Measurements from ENCODE around the gene FAT1.

Gene FAT1

GRCh38 chr4:186724058-186724863, 605 bp upstream of the FAT1 start:
- DNase-seq (ENCODE audit: low read depth in 2 of 2) = no peak

- DNase-seq (ENCODE audit: low read depth in 2 of 2) = no peak
These were observed 812 bp downstream of the FAT1 start for GRCh38 chr4:186722796-186723291.

- DNase-seq (ENCODE audit: low read depth in 2 of 2) = no peak
These were observed 3.5 kb downstream of the FAT1 start for GRCh38 chr4:186719925-186720694.

- no peak for DNase-seq (ENCODE audit: low read depth in 2 of 2)
These were observed 6.1 kb downstream of the FAT1 start for GRCh38 chr4:186717556-186717955.

DNA sequence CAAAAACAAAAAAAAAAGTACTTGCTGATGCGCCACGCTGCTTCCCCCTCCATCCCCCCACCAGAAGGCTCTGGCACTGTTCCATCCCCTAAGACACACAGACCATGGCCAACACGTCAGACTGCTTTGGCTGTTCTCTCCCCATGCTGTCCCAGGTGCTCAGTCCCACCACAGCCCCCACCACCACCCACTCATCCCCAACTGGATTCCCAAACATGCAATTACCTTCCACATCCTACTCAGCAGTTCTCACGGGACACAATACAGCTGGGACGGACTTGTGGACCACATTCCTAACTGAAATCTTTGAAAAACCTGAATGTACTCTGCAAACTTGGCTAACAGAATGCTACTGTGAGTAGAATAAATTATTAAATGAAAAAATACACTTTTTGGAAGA, 8.6 kb downstream of the FAT1 start:
- no peak for DNase-seq (ENCODE audit: low read depth in 2 of 2)

DNA sequence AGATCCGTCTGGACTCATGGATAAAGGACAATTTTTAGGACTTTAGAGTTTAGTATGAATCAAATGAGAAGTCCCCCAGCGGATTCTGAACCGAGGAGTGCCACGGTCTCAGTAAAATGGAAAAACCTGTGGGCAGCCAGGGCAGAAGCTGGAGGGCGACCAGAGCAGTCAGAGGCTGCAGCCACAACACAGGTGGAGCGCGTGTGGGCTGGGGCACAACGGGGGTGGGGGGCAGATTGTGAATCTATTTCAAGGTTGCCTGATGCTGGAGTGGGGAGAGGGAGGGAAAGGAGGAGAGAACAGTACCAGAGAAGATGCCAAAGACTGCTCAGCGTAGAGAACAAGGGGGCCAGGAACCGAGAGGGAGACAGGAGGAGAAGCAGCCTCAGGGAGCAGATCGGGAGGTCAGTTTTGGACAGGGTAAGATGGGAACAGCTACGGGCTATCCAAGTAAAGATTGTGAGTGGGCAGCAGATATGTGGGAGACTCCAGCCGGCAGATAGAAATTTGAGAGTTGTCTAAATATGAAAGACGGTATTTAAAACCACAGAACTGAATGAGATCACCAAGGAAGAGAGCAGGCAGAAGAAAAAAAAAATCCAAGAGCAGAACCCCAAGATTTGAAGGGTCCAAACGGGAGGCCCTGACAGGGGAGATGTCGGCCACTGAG, 9.5 kb downstream of the FAT1 start:
- no peak for DNase-seq (ENCODE audit: low read depth in 2 of 2)

DNA sequence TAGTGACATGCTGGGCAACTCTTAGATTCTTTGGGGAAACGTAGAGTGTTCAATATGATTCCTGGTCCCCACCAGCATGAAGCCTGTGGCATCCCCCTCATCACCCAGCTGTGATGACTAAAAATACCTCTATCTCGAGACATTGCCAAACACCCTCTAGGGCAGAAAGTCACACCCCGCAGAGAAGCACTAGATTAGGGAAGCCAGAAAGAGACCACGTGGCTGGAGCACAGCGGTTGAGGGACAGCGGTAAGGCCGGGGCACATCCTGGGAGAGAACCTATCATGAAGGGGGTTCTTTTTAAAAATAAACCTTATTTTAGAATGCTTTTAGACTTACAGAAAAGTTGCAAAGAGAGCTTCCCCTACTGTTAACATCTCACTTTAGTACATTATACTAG, 11.0 kb downstream of the FAT1 start:
- DNase-seq (ENCODE audit: low read depth in 2 of 2) = no peak

GRCh38 chr4:186710521-186711119, 13.0 kb downstream of the FAT1 start:
- no peak for DNase-seq (ENCODE audit: low read depth in 2 of 2)

- DNase-seq (ENCODE audit: low read depth in 2 of 2) = no peak
These were observed 14.1 kb downstream of the FAT1 start for GRCh38 chr4:186709517-186709916.

DNA sequence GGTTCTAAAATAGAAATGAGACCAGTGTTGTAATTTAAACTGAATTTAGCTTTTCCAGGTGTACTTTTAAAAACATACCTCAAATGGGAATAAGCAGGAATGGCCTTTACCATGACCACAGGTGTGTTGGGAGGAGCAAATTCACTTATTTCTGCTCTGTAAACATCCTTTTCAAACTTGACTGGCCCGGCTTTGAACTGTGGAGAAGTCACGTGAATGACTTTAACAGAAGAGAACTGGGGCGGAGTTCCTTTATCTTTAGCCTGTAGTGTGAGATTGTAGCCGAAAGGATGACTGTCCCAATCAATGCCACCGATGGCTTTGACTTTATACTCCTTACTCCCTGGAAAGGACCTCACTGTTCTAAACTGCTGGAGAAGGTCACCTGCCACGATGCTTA, 15.1 kb downstream of the FAT1 start:
- DNase-seq (ENCODE audit: low read depth in 2 of 2) = no peak

DNA sequence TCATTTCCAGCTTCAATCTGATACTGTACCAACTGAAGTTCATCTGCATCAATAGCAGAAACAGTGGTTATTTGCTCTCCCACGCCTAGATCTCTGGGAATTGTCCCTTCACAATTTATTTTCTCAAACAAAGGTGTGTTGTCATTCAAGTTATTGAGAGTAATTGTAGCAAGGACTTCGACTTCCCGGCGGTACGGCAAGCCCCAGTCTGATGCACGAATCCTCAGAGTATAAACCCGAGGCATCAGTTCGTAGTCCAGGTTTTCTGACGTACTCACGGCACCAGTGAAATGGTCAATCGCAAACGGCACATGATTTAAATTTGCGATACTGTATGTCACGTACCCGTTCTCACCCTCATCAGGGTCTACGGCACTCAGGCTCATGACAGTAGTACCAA, 15.7 kb downstream of the FAT1 start:
- no peak for DNase-seq (ENCODE audit: low read depth in 2 of 2)

- no peak for DNase-seq (ENCODE audit: low read depth in 2 of 2)
These were observed 16.1 kb downstream of the FAT1 start for GRCh38 chr4:186707574-186707973.

GRCh38 chr4:186704057-186704456, 19.6 kb downstream of the FAT1 start:
- no peak for DNase-seq (ENCODE audit: low read depth in 2 of 2)

DNA sequence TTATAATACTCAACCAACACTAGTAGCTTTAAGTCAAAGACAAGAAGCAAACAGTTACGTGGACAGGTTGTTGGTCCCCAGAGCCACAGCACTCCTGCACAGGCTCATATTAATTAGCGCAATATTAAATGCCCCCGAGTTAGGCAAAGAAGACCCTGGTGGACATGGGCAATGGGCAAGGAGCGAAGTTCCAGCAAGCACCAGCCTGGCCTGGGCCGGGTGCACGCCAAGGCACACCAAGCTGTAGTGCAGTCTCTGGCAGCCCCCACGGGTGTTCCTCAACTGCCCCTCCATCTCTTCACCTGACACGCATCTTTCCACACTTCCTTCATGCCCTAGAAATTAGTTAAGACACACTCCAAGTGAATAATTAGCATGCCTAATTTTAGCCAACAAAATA, 20.1 kb downstream of the FAT1 start:
- no peak for DNase-seq (ENCODE audit: low read depth in 2 of 2)

- DNase-seq (ENCODE audit: low read depth in 2 of 2) = no peak
These were observed 20.7 kb downstream of the FAT1 start for GRCh38 chr4:186702940-186703339.

DNA sequence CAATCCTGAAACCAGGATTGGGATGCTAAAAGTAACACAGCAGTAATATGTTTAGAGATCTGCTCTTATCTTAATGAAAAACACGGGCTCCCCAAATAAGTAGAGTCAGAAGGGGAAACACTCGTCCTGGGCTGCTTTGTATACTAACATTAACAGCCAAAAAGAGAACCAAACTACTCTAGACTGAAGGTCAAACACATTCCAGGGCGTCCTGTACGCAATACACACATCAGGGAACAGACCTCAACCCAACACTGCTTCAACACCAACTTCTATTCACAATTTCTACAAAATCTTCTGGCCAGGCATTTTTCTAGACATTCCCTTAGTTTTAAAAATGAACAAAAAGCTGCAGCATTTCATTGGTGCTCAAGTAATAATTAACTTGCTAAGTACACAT, 21.4 kb downstream of the FAT1 start:
- DNase-seq (ENCODE audit: low read depth in 2 of 2) = no peak

- no peak for DNase-seq (ENCODE audit: low read depth in 2 of 2)
These were observed 21.9 kb downstream of the FAT1 start for GRCh38 chr4:186701788-186702187.

GRCh38 chr4:186701273-186701672, 22.4 kb downstream of the FAT1 start:
- DNase-seq (ENCODE audit: low read depth in 2 of 2) = no peak

DNA sequence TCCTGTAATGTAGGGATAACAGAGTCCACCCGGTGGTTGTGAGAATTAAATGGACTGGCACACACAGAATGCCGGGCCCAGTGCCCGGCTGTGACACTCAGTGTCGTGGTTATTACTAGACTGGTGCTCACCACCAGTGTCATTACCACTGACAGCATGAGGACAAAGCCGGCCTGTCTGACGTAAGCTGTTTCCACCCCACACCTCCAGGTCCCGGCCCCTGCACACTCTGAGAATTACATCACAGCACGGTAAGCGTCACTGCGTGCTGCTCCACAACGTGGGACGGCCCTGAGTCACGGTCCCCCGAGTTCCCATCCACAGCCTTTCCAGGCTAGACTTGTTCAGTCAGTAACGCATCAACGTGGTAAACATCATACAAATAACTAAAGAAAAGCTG, 22.9 kb downstream of the FAT1 start:
- no peak for DNase-seq (ENCODE audit: low read depth in 2 of 2)

GRCh38 chr4:186699881-186700397, 23.7 kb downstream of the FAT1 start:
- no peak for DNase-seq (ENCODE audit: low read depth in 2 of 2)

GRCh38 chr4:186699298-186699697, 24.4 kb downstream of the FAT1 start:
- DNase-seq (ENCODE audit: low read depth in 2 of 2) = no peak

DNA sequence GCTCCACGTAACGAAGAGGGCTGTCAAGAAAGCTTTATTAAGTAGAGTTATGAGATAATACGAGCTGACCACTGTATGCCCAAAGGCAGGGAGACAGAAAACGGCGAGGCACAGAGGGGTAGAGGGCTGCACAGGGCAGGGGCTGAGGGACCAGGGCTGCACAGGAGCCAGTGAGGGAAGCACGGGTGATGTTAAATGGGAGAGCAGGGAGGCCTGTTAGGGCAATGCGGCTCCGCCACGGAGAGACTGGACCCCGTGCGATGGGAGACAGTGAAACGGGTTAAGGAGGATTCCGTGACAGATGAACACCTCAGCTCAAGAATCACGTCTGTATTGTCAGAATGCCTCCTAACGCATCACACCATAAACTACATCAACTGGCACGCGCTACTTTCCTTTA, 25.1 kb downstream of the FAT1 start:
- DNase-seq (ENCODE audit: low read depth in 2 of 2) = no peak
